HG03175 (cell line): ENCODE results near the gene GNPNAT1.
"Not testable (repeated sequence)": the region's sequence is repeated elsewhere in the genome, so short reads cannot be mapped to it uniquely, and the experiment has no call there.

Experiments used
- ATAC-seq: cut with Tn5 transposase; IDR thresholded peaks from one replicate; pipeline ENCODE4 v1.9.1; 2021; ENCODE audit warnings: mild to moderate bottlenecking, moderate library complexity; ENCODE audit not compliant: unreplicated experiment

GNPNAT1 gene

GRCh38 chr14:52729925-52730708 lies 61.3 kb downstream of the GNPNAT1 start, which contains the start of gene STYX:
Gene STYX (plus strand): TSS chr14:52730166. CDS start chr14:52730475, 309 bp downstream.
- peak; percentile 92 for ATAC-seq

DNA sequence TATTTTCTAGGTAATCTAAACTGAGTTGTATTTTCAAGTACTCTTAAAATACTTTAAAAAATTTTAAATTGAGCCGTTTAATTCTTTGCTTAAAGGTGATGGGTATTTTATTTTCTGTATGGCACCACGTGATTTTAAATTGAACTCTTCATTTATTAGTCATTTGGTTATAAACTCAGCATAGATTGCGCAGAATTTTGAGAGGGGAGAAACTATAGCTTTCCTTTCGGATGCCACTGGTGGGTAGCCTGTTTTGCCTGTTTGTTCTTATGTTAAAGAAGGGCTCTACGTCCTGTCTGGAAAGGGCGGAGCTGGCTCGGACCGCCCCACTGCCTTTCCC lies 61.9 kb downstream of the GNPNAT1 start:
- ATAC-seq = no peak

GRCh38 chr14:52729035-52729434 lies 62.4 kb downstream of the GNPNAT1 start:
- ATAC-seq = not testable (repeated sequence)

- ATAC-seq = not testable (repeated sequence)
Observed at GRCh38 chr14:52727509-52727908, 63.9 kb downstream of the GNPNAT1 start.
